ENCODE measurements around the gene NOX4. TPM values are rescaled to one million over a fixed set of nuclear protein-coding genes. Genes with fewer than 3 reads are reported as not detected.
"Not testable (repeated sequence)": the region's sequence is repeated elsewhere in the genome, so short reads cannot be mapped to it uniquely, and the experiment has no call there.

The NOX4 gene
- total RNA-seq, 3 donors from 2014 or later: 5.1 to 19.7 (median 15.4) TPM

- no peak overlapping the region for H3K4me3 ChIP-seq
- H3K27me3 ChIP-seq: no peaks in the 10 kb centered on the region
- no peak for DNase-seq (ENCODE audit: low spot score in 2 of 2)
- H3K4me1 ChIP-seq: no peaks in the 10 kb centered on the region
- TF ChIP-seq POLR2AphosphoS5 (IDR thresholded peaks at IDR 0.05): no peak
- TF ChIP-seq, protein P1, sequence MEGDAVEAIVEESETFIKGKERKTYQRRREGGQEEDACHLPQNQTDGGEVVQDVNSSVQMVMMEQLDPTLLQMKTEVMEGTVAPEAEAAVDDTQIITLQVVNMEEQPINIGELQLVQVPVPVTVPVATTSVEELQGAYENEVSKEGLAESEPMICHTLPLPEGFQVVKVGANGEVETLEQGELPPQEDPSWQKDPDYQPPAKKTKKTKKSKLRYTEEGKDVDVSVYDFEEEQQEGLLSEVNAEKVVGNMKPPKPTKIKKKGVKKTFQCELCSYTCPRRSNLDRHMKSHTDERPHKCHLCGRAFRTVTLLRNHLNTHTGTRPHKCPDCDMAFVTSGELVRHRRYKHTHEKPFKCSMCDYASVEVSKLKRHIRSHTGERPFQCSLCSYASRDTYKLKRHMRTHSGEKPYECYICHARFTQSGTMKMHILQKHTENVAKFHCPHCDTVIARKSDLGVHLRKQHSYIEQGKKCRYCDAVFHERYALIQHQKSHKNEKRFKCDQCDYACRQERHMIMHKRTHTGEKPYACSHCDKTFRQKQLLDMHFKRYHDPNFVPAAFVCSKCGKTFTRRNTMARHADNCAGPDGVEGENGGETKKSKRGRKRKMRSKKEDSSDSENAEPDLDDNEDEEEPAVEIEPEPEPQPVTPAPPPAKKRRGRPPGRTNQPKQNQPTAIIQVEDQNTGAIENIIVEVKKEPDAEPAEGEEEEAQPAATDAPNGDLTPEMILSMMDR (IDR thresholded peaks at IDR 0.05): no peak
- no peak for TF ChIP-seq POLR2A (IDR thresholded peaks at IDR 0.05)
- intact Hi-C loops (cut with DNase I; ENCODE audit: low total_unique reads): no loop called here
- no peaks in the 10 kb centered on the region for H3K36me3 ChIP-seq
- no peaks in the 10 kb centered on the region for H3K9me3 ChIP-seq
- H3K27ac ChIP-seq: no peak overlapping the region
Observed at GRCh38 chr11:89416961-89417360, 74.2 kb downstream of the NOX4 start.

DNA sequence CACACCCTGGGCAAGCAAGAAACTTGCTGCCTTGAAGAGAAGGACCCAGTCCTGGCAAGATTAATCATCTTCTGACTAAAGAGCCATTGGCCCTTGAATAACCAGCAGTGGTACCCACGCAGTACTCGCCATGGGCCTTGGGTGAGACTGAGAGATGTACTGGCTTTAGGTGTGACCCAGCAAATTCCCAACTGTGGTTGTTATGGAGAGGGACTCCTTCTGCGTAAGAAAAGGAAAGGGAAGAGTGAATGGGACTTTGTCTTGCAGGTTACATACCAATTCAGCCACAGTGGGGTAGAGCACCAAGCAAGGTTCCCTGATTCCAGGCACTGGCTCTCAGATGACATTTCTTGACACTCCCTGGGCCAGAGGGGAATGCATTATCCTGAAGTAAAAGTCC is 80.1 kb downstream of the NOX4 start:
- H3K27ac ChIP-seq; H3K4me3 ChIP-seq; H3K27me3 ChIP-seq; H3K36me3 ChIP-seq; intact Hi-C loops (cut with DNase I; ENCODE audit: low total_unique reads); H3K4me1 ChIP-seq; H3K9me3 ChIP-seq; DNase-seq (ENCODE audit: low spot score in 2 of 2): not testable (repeated sequence)

DNA sequence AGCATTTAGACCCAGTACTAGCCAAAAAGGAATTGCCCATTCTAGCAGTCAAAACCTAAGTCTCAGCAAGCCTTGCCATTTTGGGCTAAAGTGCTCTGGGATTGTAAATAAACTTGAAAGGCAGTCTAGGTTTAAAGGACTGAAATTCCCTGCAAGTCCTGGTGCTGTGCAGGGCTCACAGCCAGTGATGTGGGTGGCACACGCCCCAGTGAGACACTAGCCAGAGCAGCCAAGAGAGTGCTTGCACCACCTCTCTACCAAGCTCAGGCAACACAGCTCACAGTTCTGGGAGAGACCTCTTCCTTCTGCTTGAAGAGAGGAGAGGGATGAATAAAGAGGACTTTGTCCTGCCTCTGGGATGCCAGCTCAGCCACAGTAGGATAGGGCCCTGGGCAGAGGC is 80.5 kb downstream of the NOX4 start:
- not testable (repeated sequence) for H3K36me3 ChIP-seq, H3K4me1 ChIP-seq

GRCh38 chr11:89408441-89408840 is 82.7 kb downstream of the NOX4 start:
- H3K4me3 ChIP-seq; H3K27me3 ChIP-seq; H3K4me1 ChIP-seq; DNase-seq (ENCODE audit: low spot score in 2 of 2); H3K9me3 ChIP-seq; H3K27ac ChIP-seq; intact Hi-C loops (cut with DNase I; ENCODE audit: low total_unique reads); H3K36me3 ChIP-seq: not testable (repeated sequence)

More for the DNA sequence above, 80.5 kb downstream of the NOX4 start:
- DNase-seq (ENCODE audit: low spot score in 2 of 2); intact Hi-C loops (cut with DNase I; ENCODE audit: low total_unique reads); H3K9me3 ChIP-seq; H3K4me3 ChIP-seq; H3K27me3 ChIP-seq; H3K27ac ChIP-seq: not testable (repeated sequence)

GRCh38 chr11:89405629-89406028 is 85.5 kb downstream of the NOX4 start:
- DNase-seq (ENCODE audit: low spot score in 2 of 2): no peak
- TF ChIP-seq, protein P1 (IDR thresholded peaks at IDR 0.05): no peak
- TF ChIP-seq POLR2A (IDR thresholded peaks at IDR 0.05) (no peak), POLR2AphosphoS5 (IDR thresholded peaks at IDR 0.05) (no peak)
- no peaks in the 10 kb centered on the region for H3K36me3 ChIP-seq
- no peaks in the 10 kb centered on the region for H3K4me1 ChIP-seq
- intact Hi-C loops (cut with DNase I; ENCODE audit: low total_unique reads): no loop called here
- no peak overlapping the region for H3K27ac ChIP-seq
- no peaks in the 10 kb centered on the region for H3K27me3 ChIP-seq
- no peak overlapping the region for H3K4me3 ChIP-seq
- no peaks in the 10 kb centered on the region for H3K9me3 ChIP-seq

GRCh38 chr11:89391654-89392053 is 99.5 kb downstream of the NOX4 start:
- intact Hi-C loops (cut with DNase I; ENCODE audit: low total_unique reads); H3K27ac ChIP-seq; H3K9me3 ChIP-seq; DNase-seq (ENCODE audit: low spot score in 2 of 2); H3K36me3 ChIP-seq; H3K27me3 ChIP-seq; H3K4me3 ChIP-seq; H3K4me1 ChIP-seq: not testable (repeated sequence)

GRCh38 chr11:89387501-89387900 is 103.7 kb downstream of the NOX4 start:
- DNase-seq (ENCODE audit: low spot score in 2 of 2); H3K27ac ChIP-seq; H3K4me1 ChIP-seq; H3K27me3 ChIP-seq; intact Hi-C loops (cut with DNase I; ENCODE audit: low total_unique reads); H3K36me3 ChIP-seq; H3K4me3 ChIP-seq: not testable (repeated sequence)
- peaks cover 0 to 12% of the 10 kb centered on the region in 2 donors for H3K9me3 ChIP-seq

- H3K27ac ChIP-seq; H3K4me3 ChIP-seq; H3K36me3 ChIP-seq; DNase-seq (ENCODE audit: low spot score in 2 of 2); intact Hi-C loops (cut with DNase I; ENCODE audit: low total_unique reads); H3K27me3 ChIP-seq; H3K4me1 ChIP-seq: not testable (repeated sequence)
- peaks cover 0 to 12% of the 10 kb centered on the region in 2 donors for H3K9me3 ChIP-seq
Observed at GRCh38 chr11:89382986-89383385, 108.2 kb downstream of the NOX4 start.
